GM13977 (cell line): Measurements from ENCODE around the gene OGFR.

Experiments
- DNase-seq: peaks from one replicate; pipeline ENCODE4 v3.0.0; 2012; ENCODE audit warnings: low spot score
- in situ Hi-C: fragments of 300-500 bp; cut with MboI; formaldehyde crosslinking; loops from one replicate; pipeline ENCODE4 v1.12.0; 2022; ENCODE audit warnings: low sequenced_read_pairs, low pct_unique_long_range_greater_than_20kb, mixed read lengths, inconsistent platforms; ENCODE audit not compliant: unreplicated experiment
- TF ChIP-seq, protein P1 (sequence below): IDR thresholded peaks from 2 replicates; pipeline ENCODE4 v1.5.1; 2012; ENCODE audit warnings: mild to moderate bottlenecking, control low read depth; ENCODE audit not compliant: insufficient read depth; ENCODE audit errors: extremely low read depth, missing control alignments

OGFR gene

DNA sequence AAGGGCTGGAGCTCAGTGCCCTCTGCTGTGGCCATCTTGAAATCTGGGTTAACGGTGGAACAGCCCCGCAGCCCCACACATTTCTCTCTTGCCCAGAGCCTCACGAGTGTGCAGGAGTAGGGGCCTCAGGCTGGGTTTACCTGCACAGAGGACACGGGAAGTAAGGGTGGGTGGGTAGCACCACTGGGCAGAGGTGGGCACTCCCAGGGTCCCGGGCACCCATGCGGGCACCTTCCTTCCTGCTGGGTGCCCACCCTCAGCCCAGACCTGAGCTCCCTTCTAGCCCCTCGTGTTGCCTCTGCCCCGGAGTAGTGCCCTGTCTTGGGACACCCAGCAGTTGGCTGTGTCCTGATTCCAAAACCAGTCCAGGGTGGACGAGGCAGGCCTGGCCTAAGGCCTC is 23.4 kb downstream of the OGFR start:
- TF ChIP-seq, protein P1, sequence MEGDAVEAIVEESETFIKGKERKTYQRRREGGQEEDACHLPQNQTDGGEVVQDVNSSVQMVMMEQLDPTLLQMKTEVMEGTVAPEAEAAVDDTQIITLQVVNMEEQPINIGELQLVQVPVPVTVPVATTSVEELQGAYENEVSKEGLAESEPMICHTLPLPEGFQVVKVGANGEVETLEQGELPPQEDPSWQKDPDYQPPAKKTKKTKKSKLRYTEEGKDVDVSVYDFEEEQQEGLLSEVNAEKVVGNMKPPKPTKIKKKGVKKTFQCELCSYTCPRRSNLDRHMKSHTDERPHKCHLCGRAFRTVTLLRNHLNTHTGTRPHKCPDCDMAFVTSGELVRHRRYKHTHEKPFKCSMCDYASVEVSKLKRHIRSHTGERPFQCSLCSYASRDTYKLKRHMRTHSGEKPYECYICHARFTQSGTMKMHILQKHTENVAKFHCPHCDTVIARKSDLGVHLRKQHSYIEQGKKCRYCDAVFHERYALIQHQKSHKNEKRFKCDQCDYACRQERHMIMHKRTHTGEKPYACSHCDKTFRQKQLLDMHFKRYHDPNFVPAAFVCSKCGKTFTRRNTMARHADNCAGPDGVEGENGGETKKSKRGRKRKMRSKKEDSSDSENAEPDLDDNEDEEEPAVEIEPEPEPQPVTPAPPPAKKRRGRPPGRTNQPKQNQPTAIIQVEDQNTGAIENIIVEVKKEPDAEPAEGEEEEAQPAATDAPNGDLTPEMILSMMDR, result no peak
- DNase-seq, result no peak
- in situ Hi-C loops, result no loop called here

DNA sequence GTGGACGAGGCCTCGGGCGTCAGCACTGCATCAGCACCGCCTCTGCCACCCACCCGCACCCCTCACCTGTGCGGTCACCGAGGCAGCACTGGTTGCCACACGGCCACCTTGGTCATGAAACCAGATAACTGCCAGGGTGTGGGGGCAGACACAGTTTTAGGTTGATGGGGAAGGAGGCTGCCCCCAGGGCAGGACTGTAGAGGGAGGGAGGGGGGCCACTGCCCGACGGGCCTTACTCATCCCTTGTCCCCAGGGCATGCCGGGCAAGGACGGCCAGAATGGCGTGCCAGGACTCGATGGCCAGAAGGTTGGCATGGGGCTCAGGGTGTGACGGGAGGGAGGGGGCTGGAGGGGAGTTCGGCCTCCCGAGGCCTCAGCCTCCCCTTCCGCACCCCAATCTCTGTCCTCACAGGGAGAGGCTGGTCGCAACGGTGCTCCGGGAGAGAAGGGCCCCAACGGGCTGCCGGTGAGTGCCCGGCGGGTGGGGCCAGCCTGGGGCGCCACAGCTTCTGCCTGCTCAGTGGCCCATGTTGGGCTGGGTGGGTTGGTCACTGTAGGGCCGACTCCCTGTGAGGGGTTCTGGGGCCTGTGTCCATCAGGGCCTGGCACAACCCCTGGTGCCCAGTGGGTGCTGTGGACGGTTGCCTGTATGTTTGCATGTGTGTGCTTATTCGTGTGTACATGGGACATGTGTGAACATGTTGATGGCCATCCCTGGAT is 24.0 kb downstream of the OGFR start:
- in situ Hi-C loops, result no loop called here
- DNase-seq, result no peak
- TF ChIP-seq, protein P1, result no peak

GRCh38 chr20:62829231-62830230 is 24.9 kb downstream of the OGFR start:
- TF ChIP-seq, protein P1, result no peak
- in situ Hi-C loops, result no loop called here
- no peak for DNase-seq

DNA sequence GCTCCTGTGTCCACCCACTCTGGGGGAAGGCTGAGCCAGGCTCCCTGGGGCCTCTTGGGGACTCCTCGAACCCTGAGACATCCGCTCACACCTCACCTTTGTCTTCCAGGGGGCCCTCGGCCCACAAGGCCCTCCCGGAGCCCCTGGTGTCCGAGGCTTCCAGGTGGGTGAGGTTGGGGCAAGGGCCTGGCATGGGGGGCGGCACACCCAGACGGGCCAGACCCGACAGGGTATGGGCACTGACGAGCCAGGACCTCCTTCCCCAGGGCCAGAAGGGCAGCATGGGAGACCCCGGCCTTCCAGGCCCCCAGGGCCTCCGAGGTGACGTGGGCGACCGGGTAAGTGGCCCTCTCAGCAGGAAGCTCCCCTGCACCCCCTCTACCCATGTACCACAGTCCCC is 25.6 kb downstream of the OGFR start:
- TF ChIP-seq, protein P1, result no peak
- no peak for DNase-seq
- in situ Hi-C loops, result no loop called here

DNA sequence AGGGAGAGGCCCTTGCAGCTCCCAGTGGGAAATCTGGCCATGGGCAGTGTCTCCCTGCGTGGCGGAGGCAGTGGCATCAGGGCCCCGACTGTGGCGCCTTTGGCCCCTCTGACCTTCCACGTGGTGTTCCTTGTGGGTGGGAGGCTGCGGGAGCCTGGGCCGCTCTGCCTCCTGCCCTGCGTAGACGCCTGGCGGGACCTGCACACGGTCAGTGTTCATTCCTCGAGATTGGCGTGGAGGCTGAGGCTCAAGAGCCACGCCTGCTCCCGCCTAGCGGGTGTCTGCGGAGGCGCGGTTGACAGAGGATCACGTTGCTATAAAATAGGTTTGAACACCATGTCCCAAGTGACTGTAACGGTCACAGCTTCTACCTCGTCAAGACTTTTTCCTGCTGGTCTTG is 26.2 kb downstream of the OGFR start:
- in situ Hi-C loops, result no loop called here
- TF ChIP-seq, protein P1, result no peak
- no peak for DNase-seq

DNA sequence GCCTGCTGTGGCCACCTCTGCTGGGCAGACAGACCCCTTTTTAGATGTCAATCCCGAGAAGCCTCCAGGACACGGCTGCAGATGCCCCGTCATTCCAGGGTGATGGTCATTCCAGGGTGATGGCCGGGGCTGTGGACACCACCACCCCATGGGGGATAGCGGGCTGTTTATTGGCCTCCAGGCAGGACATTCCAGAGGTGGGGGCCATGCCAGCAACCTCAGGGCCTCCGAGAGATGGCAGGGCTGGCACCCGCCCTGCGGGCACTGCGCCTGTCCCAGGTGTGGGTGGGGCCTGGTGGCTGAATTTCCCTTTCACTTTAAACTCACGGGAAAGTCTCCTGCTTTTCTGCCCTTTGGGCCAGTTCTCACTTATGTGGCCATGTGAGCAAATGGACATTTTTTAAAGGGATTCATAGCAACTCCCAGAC is 26.7 kb downstream of the OGFR start:
- TF ChIP-seq, protein P1, result no peak
- DNase-seq, result no peak
- in situ Hi-C loops, result no loop called here
